SU-DHL-6 (cell line): ENCODE measurements around the gene CAAP1.

Experiments
- H2AFZ ChIP-seq: fragments of 200-600 bp; sonication (generic); 2 replicates; pipeline ENCODE4 v1.6.1; 2014; ENCODE audit warnings: low read depth, mild to moderate bottlenecking, moderate library complexity, mixed read lengths, antibody characterized with exemption, low read length; ENCODE audit not compliant: severe bottlenecking
- H3F3A ChIP-seq: fragments of 200-600 bp; shearing (Covaris generic); 2 replicates; pipeline ENCODE4 v1.6.0; 2016; ENCODE audit warnings: antibody characterized with exemption, mild to moderate bottlenecking; ENCODE audit not compliant: insufficient read depth
- H3K27ac ChIP-seq: fragments of 200-600 bp; sonication (generic); 2 replicates; pipeline ENCODE4 v1.5.1; 2016; ENCODE audit warnings: low read depth, mild to moderate bottlenecking, low read length, moderate library complexity, mixed read lengths
- H3K27me3 ChIP-seq: fragments of 200-600 bp; sonication (generic), shearing (Covaris generic); 2 replicates; pipeline ENCODE4 v1.6.0; 2014; ENCODE audit warnings: mild to moderate bottlenecking, low read length
- H3K36me3 ChIP-seq: fragments of 200-600 bp; sonication (generic); 2 replicates; pipeline ENCODE4 v1.6.1; 2014; ENCODE audit warnings: mild to moderate bottlenecking, low read length, mixed read lengths
- H3K4me2 ChIP-seq: fragments of 300-600, 200-600 bp; shearing (Covaris generic), sonication (generic); 2 replicates; pipeline ENCODE4 v1.6.0; 2014; ENCODE audit warnings: low read length, low read depth, mild to moderate bottlenecking; ENCODE audit not compliant: poor library complexity, severe bottlenecking
- H3K4me3 ChIP-seq: fragments of 200-600 bp; sonication (generic); 2 replicates; pipeline ENCODE4 v1.5.1; 2014; ENCODE audit warnings: antibody characterized with exemption, low read length, mild to moderate bottlenecking, mixed read lengths; ENCODE audit not compliant: insufficient read depth, poor library complexity, severe bottlenecking
- H3K79me2 ChIP-seq: fragments of 200-600 bp; sonication (generic); 2 replicates; pipeline ENCODE4 v1.6.1; 2014; ENCODE audit warnings: mild to moderate bottlenecking, low read length, moderate library complexity; ENCODE audit not compliant: insufficient read depth
- H3K9ac ChIP-seq: fragments of 200-600 bp; sonication (generic); 2 replicates; pipeline ENCODE4 v1.7.0; 2014; ENCODE audit warnings: mild to moderate bottlenecking, low read length
- H3K9me2 ChIP-seq: fragments of 200-600 bp; sonication (generic); replicated peaks from 2 replicates; pipeline ENCODE4 v1.6.1; 2014; ENCODE audit warnings: low read length; ENCODE audit not compliant: insufficient read depth
- H3K9me3 ChIP-seq: fragments of 200-600 bp; sonication (generic); 2 replicates; pipeline ENCODE4 v1.6.1; 2014; ENCODE audit warnings: low read length, mixed read lengths; ENCODE audit not compliant: insufficient read depth
- H4K20me1 ChIP-seq: fragments of 200-600 bp; sonication (generic); 2 replicates; pipeline ENCODE4 v1.6.1; 2014; ENCODE audit warnings: low read depth, mild to moderate bottlenecking, antibody characterized with exemption, low read length, moderate library complexity, mixed read lengths
- EZH2phosphoT487 ChIP-seq: fragments of 200-600 bp; sonication (generic), shearing (Covaris generic); conservative IDR thresholded peaks from 2 replicates; pipeline ENCODE4 v1.6.1; 2018; ENCODE audit warnings: mild to moderate bottlenecking, antibody characterized with exemption, low read length, moderate library complexity, mixed read lengths
- TF ChIP-seq, protein P1 (sequence below): fragments of 200-600 bp; sonication (generic); IDR thresholded peaks from one replicate; pipeline ENCODE4 v1.5.1; 2017; ENCODE audit warnings: antibody characterized with exemption, mild to moderate bottlenecking, low read length, moderate library complexity; ENCODE audit not compliant: insufficient read depth, poor library complexity, severe bottlenecking

CAAP1 gene

GRCh38 chr9:26937816-26938371, 45.3 kb upstream of the CAAP1 start:
- Histone ChIP-seq H3K79me2 (peaks cover 91% of the 10 kb centered on the region), H3K9me3 (no peaks in the 10 kb centered on the region), H2AFZ (no peak overlapping the region), H3K36me3 (peaks cover 5% of the 10 kb centered on the region; the same call in 1 of the 2 replicates), H4K20me1 (peaks cover 36% of the 10 kb centered on the region), H3F3A (no peaks in the 10 kb centered on the region), H3K4me2 (no peak overlapping the region), H3K27me3 (no peaks in the 10 kb centered on the region), H3K9me2 (no peaks in the 10 kb centered on the region), H3K9ac (no peak overlapping the region), H3K27ac (no peak overlapping the region), H3K4me3 (no peak overlapping the region)
- TF ChIP-seq, protein P1, sequence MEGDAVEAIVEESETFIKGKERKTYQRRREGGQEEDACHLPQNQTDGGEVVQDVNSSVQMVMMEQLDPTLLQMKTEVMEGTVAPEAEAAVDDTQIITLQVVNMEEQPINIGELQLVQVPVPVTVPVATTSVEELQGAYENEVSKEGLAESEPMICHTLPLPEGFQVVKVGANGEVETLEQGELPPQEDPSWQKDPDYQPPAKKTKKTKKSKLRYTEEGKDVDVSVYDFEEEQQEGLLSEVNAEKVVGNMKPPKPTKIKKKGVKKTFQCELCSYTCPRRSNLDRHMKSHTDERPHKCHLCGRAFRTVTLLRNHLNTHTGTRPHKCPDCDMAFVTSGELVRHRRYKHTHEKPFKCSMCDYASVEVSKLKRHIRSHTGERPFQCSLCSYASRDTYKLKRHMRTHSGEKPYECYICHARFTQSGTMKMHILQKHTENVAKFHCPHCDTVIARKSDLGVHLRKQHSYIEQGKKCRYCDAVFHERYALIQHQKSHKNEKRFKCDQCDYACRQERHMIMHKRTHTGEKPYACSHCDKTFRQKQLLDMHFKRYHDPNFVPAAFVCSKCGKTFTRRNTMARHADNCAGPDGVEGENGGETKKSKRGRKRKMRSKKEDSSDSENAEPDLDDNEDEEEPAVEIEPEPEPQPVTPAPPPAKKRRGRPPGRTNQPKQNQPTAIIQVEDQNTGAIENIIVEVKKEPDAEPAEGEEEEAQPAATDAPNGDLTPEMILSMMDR: no peak
- TF ChIP-seq EZH2phosphoT487: no peak

DNA sequence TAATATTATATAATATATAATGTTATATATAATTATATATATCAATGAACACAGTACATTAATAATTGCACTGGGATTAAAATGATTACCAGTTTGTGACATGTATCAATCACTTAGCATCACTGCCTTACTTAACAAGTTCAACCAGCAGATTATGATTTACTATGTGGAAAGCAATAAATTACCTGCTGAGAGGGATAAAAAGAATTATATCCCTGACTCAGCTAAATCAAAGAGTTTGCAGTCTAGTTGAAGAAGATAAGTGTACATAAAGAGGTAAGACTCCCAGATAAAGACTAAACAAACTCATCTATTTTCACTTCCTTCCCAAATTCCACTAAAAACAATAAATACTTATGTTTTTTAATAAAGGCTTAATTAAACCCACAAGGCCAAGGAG, 43.2 kb upstream of the CAAP1 start:
- Histone ChIP-seq H3K4me2 (no peak overlapping the region), H3K9me2 (no peaks in the 10 kb centered on the region), H3K36me3 (peaks cover 9% of the 10 kb centered on the region; the same call in 1 of the 2 replicates), H3F3A (no peaks in the 10 kb centered on the region), H3K79me2 (peaks cover 88% of the 10 kb centered on the region), H4K20me1 (peaks cover 25% of the 10 kb centered on the region), H3K4me3 (no peak overlapping the region), H2AFZ (no peak overlapping the region), H3K27ac (no peak overlapping the region), H3K9me3 (no peaks in the 10 kb centered on the region), H3K9ac (no peak overlapping the region), H3K27me3 (no peaks in the 10 kb centered on the region)
- no peak for TF ChIP-seq EZH2phosphoT487
- TF ChIP-seq, protein P1: no peak

DNA sequence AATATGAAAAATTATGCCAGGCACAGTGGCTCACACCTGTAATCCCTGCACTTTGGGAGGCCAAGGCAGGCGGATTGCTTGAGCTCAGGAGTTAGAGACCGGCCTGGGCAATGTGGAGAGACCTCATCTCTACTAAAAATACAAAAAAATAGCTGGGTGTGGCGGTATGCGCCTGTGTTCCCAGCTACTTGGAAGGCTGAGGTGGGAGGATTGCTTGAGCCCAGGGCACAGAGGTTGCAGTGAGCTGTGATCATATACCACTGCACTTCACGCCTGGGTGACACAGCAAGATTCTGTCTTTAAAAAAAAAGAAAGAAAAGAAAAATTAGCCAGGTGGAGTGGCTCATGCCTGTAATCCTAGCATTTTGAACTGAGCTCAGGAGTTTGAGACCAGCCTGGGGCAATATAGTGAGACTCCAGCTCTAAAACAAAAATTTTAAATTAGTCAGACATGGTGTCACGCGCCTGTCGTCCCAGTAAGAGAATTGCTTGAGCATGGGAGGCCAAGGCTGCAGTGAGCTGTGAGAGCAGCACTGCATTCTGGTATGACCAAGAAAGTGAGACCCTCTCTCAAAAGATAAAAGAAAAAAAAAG, 36.4 kb upstream of the CAAP1 start:
- Histone ChIP-seq H4K20me1 (no peaks in the 10 kb centered on the region), H3K36me3 (peaks cover 40% of the 10 kb centered on the region), H3K9me2 (no peaks in the 10 kb centered on the region)

More for the DNA sequence above, 36.4 kb upstream of the CAAP1 start:
- Histone ChIP-seq H3K79me2 (peaks cover 26% of the 10 kb centered on the region), H3K4me2 (no peak overlapping the region), H3F3A (no peaks in the 10 kb centered on the region), H3K27me3 (no peaks in the 10 kb centered on the region), H3K4me3 (no peak overlapping the region), H3K9ac (no peak overlapping the region), H3K27ac (no peak overlapping the region), H3K9me3 (no peaks in the 10 kb centered on the region), H2AFZ (no peak overlapping the region)
- TF ChIP-seq, protein P1: no peak
- no peak for TF ChIP-seq EZH2phosphoT487
